Endothelial cell of umbilical vein (primary cell): ENCODE results near the gene INPP5F. TPM values are rescaled to one million over a fixed set of nuclear protein-coding genes. Genes with fewer than 3 reads are reported as not detected.

Experiments used
- BruUV-seq: library from RNA; stranded (reverse); fragments of 400-500 nt; replicated peaks from 2 replicates; lab custom pipeline; 2021; lab: Mats Ljungman, UMichigan
- CTCF ChIA-PET: fragments of 300-600, 350-600 bp; sonication (Branson Sonifier 250); formaldehyde crosslinking; loops from one replicate; lab custom pipeline; 2021; ENCODE audit warnings: antibody characterized with exemption, inconsistent platforms; lab: Charles Lee
- POLR2A ChIA-PET: fragments of 300-600, 350-600 bp; sonication (Branson Sonifier 250); formaldehyde crosslinking; loops from one replicate; lab custom pipeline; 2021; ENCODE audit warnings: antibody characterized with exemption, inconsistent platforms; lab: Charles Lee
- DNase-seq: peaks from one replicate; pipeline ENCODE4 v3.0.0-alpha.2; 2011; ENCODE audit warnings: low read depth, low spot score
- FAIRE-seq: peaks from 2 replicates; lab custom pipeline; 2011; peaks lifted over from hg19 to GRCh38; lab: Jason Lieb, UNC
- H2AFZ ChIP-seq: 2 replicates; pipeline ENCODE4 v1.6.0; 2012; ENCODE audit warnings: low read depth, low read length, control low read depth, inconsistent platforms
- H3K27ac ChIP-seq: 2 replicates; pipeline ENCODE4 v1.5.1; 2011; ENCODE audit warnings: low read depth, mild to moderate bottlenecking, control low read depth, low read length, moderate library complexity; ENCODE audit not compliant: insufficient read depth
- H3K27me3 ChIP-seq, 2 experiments: 2 replicates each; pipeline versions ENCODE4 v1.6.0 to v1.6.1; 2011; ENCODE audit warnings: low read length in 2 of 2, mixed read lengths in 1 of 2; ENCODE audit not compliant: control insufficient read depth in 2 of 2, insufficient read depth in 2 of 2
- H3K36me3 ChIP-seq, 2 experiments: 2 replicates in 1 of 2; 3 replicates in 1 of 2; pipeline ENCODE4 v1.5.1; 2011; ENCODE audit warnings: low read length in 2 of 2, mild to moderate bottlenecking in 1 of 2, moderate library complexity in 1 of 2; ENCODE audit not compliant: control insufficient read depth in 2 of 2, insufficient read depth in 2 of 2; ENCODE audit errors: extremely low read depth in 1 of 2
- H3K4me1 ChIP-seq: 3 replicates; pipeline ENCODE4 v1.5.1; 2011; ENCODE audit warnings: mild to moderate bottlenecking, low read length; ENCODE audit not compliant: control insufficient read depth, insufficient read depth; ENCODE audit errors: extremely low read depth
- H3K4me2 ChIP-seq: 2 replicates; pipeline ENCODE4 v1.6.1; 2011; ENCODE audit warnings: low read length, control low read depth, mixed read lengths; ENCODE audit not compliant: insufficient read depth
- H3K4me3 ChIP-seq, 3 experiments: fragments of 200-600 bp in 1 of 3; sonication (generic), shearing (Covaris generic) in 1 of 3; replicated peaks in 1 of 3; 2 replicates each; pipeline ENCODE4 v1.5.1; 2011 to 2016; ENCODE audit warnings: control low read depth in 3 of 3, low read length in 3 of 3, mild to moderate bottlenecking in 2 of 3, inconsistent platforms in 1 of 3, low read depth in 1 of 3, moderate library complexity in 1 of 3; ENCODE audit not compliant: insufficient read depth in 1 of 3
- H3K79me2 ChIP-seq: 2 replicates; pipeline ENCODE4 v1.6.0; 2012; ENCODE audit warnings: low read length, inconsistent platforms; ENCODE audit not compliant: control insufficient read depth, insufficient read depth
- H3K9ac ChIP-seq: replicated peaks from 2 replicates; pipeline ENCODE3; 2011; ENCODE audit warnings: low read length, control low read depth; ENCODE audit not compliant: insufficient read depth; ENCODE audit errors: extremely low read depth
- H3K9me1 ChIP-seq: replicated peaks from 3 replicates; pipeline ENCODE4 v1.6.0; 2011; ENCODE audit warnings: mild to moderate bottlenecking, low read length; ENCODE audit not compliant: control insufficient read depth, insufficient read depth; ENCODE audit errors: extremely low read depth
- H3K9me3 ChIP-seq: replicated peaks from 2 replicates; pipeline ENCODE4 v1.5.1; 2012; ENCODE audit warnings: low read length, inconsistent platforms; ENCODE audit not compliant: control insufficient read depth, insufficient read depth
- H4K20me1 ChIP-seq: replicated peaks from 2 replicates; pipeline ENCODE3; 2011; ENCODE audit warnings: mild to moderate bottlenecking, low read length; ENCODE audit not compliant: control insufficient read depth, insufficient read depth; ENCODE audit errors: extremely low read depth
- CTCF ChIP-seq, 2 donors: IDR thresholded peaks; 1 replicate in 1 of 2; 2 replicates in 1 of 2; pipeline ENCODE4 v1.5.1; 2011; ENCODE audit warnings: low read length in 2 of 2, mild to moderate bottlenecking in 2 of 2, moderate library complexity in 2 of 2, control low read depth in 1 of 2, inconsistent platforms in 1 of 2, low read depth in 1 of 2; ENCODE audit not compliant: insufficient read depth in 1 of 2; ENCODE audit errors: extremely low read depth in 1 of 2
- EZH2 ChIP-seq: IDR thresholded peaks from 2 replicates; pipeline ENCODE4 v1.6.1; 2012; ENCODE audit warnings: borderline replicate concordance, low read depth, mild to moderate bottlenecking, moderate library complexity, low read length, inconsistent platforms; ENCODE audit not compliant: severe bottlenecking
- FOS ChIP-seq: IDR thresholded peaks from 2 replicates; pipeline ENCODE4 v1.6.1; 2011; ENCODE audit warnings: mild to moderate bottlenecking, low read length, moderate library complexity, borderline replicate concordance; ENCODE audit not compliant: insufficient read depth
- GATA2 ChIP-seq: IDR thresholded peaks from 2 replicates; pipeline ENCODE4 v1.7.0; 2011; ENCODE audit warnings: low read depth, mild to moderate bottlenecking, moderate library complexity, mixed read lengths, low read length; ENCODE audit not compliant: insufficient read length, insufficient read depth
- JUN ChIP-seq: IDR thresholded peaks from 2 replicates; pipeline ENCODE4 v1.6.1; 2011; ENCODE audit warnings: borderline replicate concordance, low read depth; ENCODE audit not compliant: insufficient read length, insufficient read depth
- MAX ChIP-seq: IDR thresholded peaks from 2 replicates; pipeline ENCODE4 v1.6.1; 2011; ENCODE audit not compliant: insufficient read depth, insufficient read length
- MYC ChIP-seq: IDR thresholded peaks from one replicate; pipeline ENCODE4 v1.6.1; 2011; ENCODE audit warnings: mild to moderate bottlenecking, low read depth, low read length
- POLR2A ChIP-seq: IDR thresholded peaks from 2 replicates; pipeline ENCODE4 v1.6.1; 2012; ENCODE audit warnings: low read depth, mild to moderate bottlenecking, control low read depth, low read length
- POLR2AphosphoS5 ChIP-seq: IDR thresholded peaks from 2 replicates; pipeline ENCODE4 v1.6.1; 2012; ENCODE audit warnings: low read depth, mild to moderate bottlenecking, control low read depth, low read length, moderate library complexity; ENCODE audit not compliant: insufficient read depth
- dilution Hi-C: fragments of 300-500 bp; cut with MboI; formaldehyde crosslinking; loops from one replicate; pipeline ENCODE4 v1.15.0; 2019; ENCODE audit warnings: low sequenced_read_pairs; ENCODE audit not compliant: extremely low pct_ligation_motif_present
- intact Hi-C: fragments of 100-400 bp; cut with micrococcal nuclease; formaldehyde crosslinking; loops from one replicate; pipeline ENCODE4 v1.10.0; 2022
- polyA plus RNA-seq, 4 experiments: library from polyadenylated mRNA; depleted of rRNA in 3 of 4; stranded (reverse) in 3 of 4; unstranded in 1 of 4; fragments of >200 nt; gene quantifications; 2 replicates each; pipeline versions ENCODE4 v1.2.1 to v1.2.3, GENCODE V29; 2011 to 2012; ENCODE audit warnings: missing spikeins in 1 of 4
- total RNA-seq: library from RNA; stranded (reverse); gene quantifications from 2 replicates; pipeline ENCODE4 v1.2.3, GENCODE V29; 2021

INPP5F gene
- total and polyA plus RNA-seq, 2 donors (not counting 3 experiments of a cell fraction or from before 2014, with no cell fraction given) = 6.1 to 20.3 TPM

- Histone ChIP-seq H4K20me1 (no peaks in the 10 kb centered on the region), H3K9me1 (no peaks in the 10 kb centered on the region), H3K36me3 (no peaks in the 10 kb centered on the region), H3K27ac (no peak overlapping the region), H3K79me2 (peaks cover 14% of the 10 kb centered on the region), H3K27me3 (no peaks in the 10 kb centered on the region), H3K4me3 (no peak overlapping the region), H2AFZ (no peak overlapping the region), H3K4me2 (no peak overlapping the region), H3K9me3 (no peaks in the 10 kb centered on the region), H3K4me1 (peaks cover 8% of the 10 kb centered on the region), H3K9ac (no peak overlapping the region)
- no TSS peak for BruUV-seq
- dilution Hi-C loops = no loop called here
- DNase-seq (no peak), FAIRE-seq (no peak)
- ChIA-PET CTCF (interaction anchor here (1.3 to 8.3 kb wide), 5 partner anchors 15 to 141 kb away, joined by 5 to 280 read pairs (median 75); no protein-coding TSS in a partner anchor), POLR2A (no interaction called here)
- TF ChIP-seq MAX (no peak), POLR2A (no peak), POLR2AphosphoS5 (no peak), FOS (no peak), CTCF (IDR thresholded peaks at IDR 0.05; ENCODE audit: extremely low read depth in 1 of 2, insufficient read depth in 1 of 2, low read depth in 1 of 2, low read length in 2 of 2) (no peak), MYC (no peak), EZH2 (no peak), JUN (no peak), GATA2 (no peak)
- intact Hi-C loops = no loop called here
Observed at GRCh38 chr10:119749455-119749854, 23.6 kb downstream of the INPP5F start.
